Lower leg skin (tissue), 3 donors: ENCODE results near the gene CCSER1.

Experiments
- POLR2A ChIP-seq, 2 donors: fragments of 450-650 bp; IDR thresholded peaks; one replicate each; pipeline ENCODE4 v1.6.1; 2016 to 2017; ENCODE audit warnings: antibody characterized with exemption in 2 of 2, mild to moderate bottlenecking in 1 of 2, moderate library complexity in 1 of 2
- TF ChIP-seq, protein P1 (sequence below), 3 donors: fragments of 450-650 bp; IDR thresholded peaks; one replicate each; pipeline ENCODE4 v1.5.1; 2016; ENCODE audit warnings: antibody characterized with exemption in 3 of 3, mild to moderate bottlenecking in 3 of 3, moderate library complexity in 2 of 3

DNA sequence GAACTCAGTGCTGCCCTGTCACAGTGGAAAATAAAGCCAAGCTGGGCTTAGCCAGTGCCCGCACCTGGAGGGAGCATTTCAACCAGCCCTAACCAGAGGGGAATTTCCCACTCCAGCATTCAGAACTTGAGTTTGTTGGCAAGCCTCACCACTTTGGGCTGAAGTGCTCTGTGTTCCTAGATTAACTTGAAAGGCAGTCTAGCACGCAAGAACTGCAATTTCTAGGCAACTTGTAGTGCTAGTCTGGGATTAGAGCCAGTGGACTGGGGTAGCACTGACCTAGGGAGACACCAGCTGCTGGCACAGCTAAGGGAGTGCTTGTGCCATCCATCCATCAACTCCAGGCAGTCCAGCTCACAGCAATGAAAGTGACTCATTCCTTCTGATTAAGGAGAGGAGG is 1115.9 kb downstream of the CCSER1 start:
- TF ChIP-seq POLR2A (IDR thresholded peaks at IDR 0.05): no peak
- TF ChIP-seq, protein P1, sequence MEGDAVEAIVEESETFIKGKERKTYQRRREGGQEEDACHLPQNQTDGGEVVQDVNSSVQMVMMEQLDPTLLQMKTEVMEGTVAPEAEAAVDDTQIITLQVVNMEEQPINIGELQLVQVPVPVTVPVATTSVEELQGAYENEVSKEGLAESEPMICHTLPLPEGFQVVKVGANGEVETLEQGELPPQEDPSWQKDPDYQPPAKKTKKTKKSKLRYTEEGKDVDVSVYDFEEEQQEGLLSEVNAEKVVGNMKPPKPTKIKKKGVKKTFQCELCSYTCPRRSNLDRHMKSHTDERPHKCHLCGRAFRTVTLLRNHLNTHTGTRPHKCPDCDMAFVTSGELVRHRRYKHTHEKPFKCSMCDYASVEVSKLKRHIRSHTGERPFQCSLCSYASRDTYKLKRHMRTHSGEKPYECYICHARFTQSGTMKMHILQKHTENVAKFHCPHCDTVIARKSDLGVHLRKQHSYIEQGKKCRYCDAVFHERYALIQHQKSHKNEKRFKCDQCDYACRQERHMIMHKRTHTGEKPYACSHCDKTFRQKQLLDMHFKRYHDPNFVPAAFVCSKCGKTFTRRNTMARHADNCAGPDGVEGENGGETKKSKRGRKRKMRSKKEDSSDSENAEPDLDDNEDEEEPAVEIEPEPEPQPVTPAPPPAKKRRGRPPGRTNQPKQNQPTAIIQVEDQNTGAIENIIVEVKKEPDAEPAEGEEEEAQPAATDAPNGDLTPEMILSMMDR (IDR thresholded peaks at IDR 0.05): no peak
